SK-N-MC (cell line): ENCODE measurements around the gene ZP4.

ENCODE experiments used
- DNase-seq: peaks from one replicate; pipeline ENCODE4 v3.0.0-alpha.2; 2011; ENCODE audit warnings: low read depth, low spot score
- H3K27ac ChIP-seq: fragments of 200-600 bp; sonication (generic); 2 replicates; pipeline ENCODE4 v1.5.1; 2016; ENCODE audit warnings: mixed run types
- H3K36me3 ChIP-seq: fragments of 200-600 bp; sonication (generic); 2 replicates; pipeline ENCODE4 v1.6.1; 2017; ENCODE audit warnings: antibody characterized with exemption, low read length, mixed read lengths; ENCODE audit not compliant: insufficient read depth
- H3K4me3 ChIP-seq: fragments of 200-600 bp; sonication (generic); 2 replicates; pipeline ENCODE4 v1.5.1; 2016
- H3K9ac ChIP-seq: fragments of 200-600 bp; sonication (generic); 2 replicates; pipeline ENCODE4 v1.8.0; 2017; ENCODE audit warnings: mixed run types, mixed read lengths; ENCODE audit not compliant: insufficient read length
- H3K9me3 ChIP-seq: fragments of 200-600 bp; sonication (generic); 2 replicates; pipeline ENCODE4 v1.6.1; 2017; ENCODE audit warnings: low read depth, mild to moderate bottlenecking, antibody characterized with exemption, low read length, moderate library complexity, mixed read lengths
- EZH2 ChIP-seq: fragments of 200-600 bp; sonication (generic); IDR thresholded peaks from one replicate; pipeline ENCODE4 v1.6.1; 2017; ENCODE audit warnings: antibody characterized with exemption
- FOXP2 ChIP-seq: optimal IDR thresholded peaks from 2 replicates; pipeline ENCODE3; 2011; ENCODE audit warnings: mild to moderate bottlenecking, moderate library complexity; ENCODE audit not compliant: insufficient read depth; ENCODE audit errors: extremely low read length, control extremely low read depth
- POLR2AphosphoS5 ChIP-seq: IDR thresholded peaks from 2 replicates; pipeline ENCODE4 v1.6.1; 2012; ENCODE audit warnings: mild to moderate bottlenecking, low read depth, low read length, borderline replicate concordance

Gene ZP4

DNA sequence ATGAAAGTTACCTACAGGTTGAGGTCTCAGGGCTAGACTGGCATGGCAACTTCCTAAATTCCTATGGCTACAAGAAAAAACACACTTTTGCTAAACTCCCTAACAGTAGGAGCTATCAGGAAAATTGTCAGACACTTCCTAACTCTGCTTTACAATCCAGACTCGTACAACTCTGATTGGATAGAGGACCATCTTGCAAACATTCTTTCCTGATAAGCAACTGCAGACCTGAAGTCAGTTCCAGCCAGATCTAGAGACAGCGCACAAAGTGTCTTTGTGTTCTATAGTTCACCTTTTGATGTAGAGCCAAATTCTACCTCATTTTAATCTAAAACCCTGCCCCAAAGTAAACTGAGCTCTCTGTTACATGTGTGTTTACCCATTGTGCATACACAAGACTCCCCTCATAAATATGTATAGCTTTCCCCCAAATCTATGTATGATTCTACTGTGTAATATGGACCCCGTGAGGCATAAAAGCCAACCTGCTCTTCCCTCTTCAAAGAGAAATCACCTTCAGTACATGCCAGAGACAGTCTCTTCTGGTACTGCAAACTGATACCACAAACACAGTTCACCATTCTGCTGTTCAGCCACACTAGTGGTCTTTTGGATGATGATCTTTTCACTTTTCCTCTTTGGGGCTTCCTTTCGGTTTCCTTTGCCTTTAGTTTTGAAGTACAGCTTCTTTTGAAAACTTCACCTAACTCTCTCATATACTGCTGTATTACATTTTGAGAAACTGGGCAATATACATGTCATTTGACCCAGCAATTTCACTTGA lies 21.7 kb downstream of the ZP4 start:
- Histone ChIP-seq H3K9ac (no peak overlapping the region), H3K4me3 (no peak overlapping the region), H3K27ac (no peak overlapping the region), H3K36me3 (no peaks in the 10 kb centered on the region), H3K9me3 (no peaks in the 10 kb centered on the region)
- no peak for DNase-seq
- TF ChIP-seq EZH2 (no peak), POLR2AphosphoS5 (no peak), FOXP2 (no peak)

DNA sequence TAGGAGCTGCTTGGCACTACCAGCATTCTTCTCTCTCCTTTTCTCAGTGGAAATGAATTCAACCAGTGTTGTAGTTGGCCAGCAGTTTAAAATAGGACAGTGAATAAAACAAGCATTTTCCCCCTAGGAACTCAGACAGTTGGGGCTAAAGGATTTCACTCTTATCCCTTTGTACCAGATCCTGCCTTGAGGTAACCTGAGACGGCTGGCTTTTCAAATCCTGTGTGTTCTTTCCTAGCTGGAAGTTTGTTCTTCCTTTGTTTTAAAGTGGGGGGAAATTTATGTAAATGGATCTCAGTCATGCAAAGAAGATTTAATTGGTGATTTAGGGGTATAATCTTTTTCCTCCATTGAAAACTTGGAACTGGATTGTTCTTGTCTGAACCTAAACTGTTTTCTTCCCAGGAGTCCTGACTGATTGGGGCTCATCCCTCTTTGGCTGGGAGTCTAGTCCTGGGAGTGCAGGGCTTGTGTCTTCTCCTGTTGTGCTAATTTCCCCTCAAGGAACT lies 23.3 kb downstream of the ZP4 start:
- no peak overlapping the region for H3K9ac ChIP-seq
- H3K27ac ChIP-seq: no peak overlapping the region
- no peak for DNase-seq
- no peaks in the 10 kb centered on the region for H3K36me3 ChIP-seq
- TF ChIP-seq EZH2 (no peak), FOXP2 (no peak), POLR2AphosphoS5 (no peak)
- H3K9me3 ChIP-seq: no peaks in the 10 kb centered on the region
- H3K4me3 ChIP-seq: no peak overlapping the region

DNA sequence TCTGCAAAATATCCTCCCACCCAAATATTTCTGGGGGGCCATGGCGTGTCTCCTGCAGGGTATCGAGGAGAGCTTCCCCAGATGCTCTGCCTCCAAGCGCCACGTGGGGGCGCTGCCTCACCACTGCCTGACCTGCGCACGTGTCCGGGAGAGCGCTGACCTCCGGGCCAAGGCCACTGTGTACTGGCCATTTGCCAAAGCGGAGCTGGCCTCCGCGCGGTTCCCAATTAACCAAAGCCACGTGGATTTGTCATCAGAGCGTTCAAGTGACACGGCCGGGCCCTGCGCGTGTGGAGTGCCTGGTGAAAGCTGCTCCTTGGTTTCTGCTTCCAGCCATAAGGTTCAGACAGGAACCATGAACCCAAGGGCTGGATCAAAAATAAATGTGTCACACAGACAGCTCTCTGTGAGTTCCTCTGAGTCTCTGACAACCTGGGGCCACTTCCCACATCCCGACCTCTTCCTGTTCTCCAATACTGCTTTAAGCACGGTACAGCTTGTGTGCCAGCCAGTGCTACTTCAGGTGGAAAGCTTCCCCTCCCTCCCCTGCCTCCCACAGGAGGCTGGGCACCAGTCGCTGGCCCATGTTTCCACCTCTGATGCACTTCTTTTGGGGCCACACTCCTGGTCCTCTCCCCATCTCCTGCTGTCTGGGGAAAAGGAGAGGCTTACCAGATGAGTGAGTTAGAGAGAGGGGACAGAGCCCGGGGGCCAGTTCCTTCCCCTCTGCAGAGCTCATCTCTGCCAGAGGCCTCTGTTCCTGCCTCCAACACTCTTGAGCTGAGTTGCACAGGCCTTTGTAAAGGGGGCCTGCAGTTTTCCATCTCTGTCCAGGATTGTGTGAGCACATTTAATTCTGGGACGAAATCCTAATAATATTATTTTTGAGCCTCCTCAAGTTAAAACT lies 26.1 kb downstream of the ZP4 start:
- Histone ChIP-seq H3K4me3 (peak overlapping the region; percentile 67), H3K27ac (no peak overlapping the region), H3K9ac (no peak overlapping the region), H3K9me3 (no peaks in the 10 kb centered on the region), H3K36me3 (no peaks in the 10 kb centered on the region)
- DNase-seq: no peak
- TF ChIP-seq POLR2AphosphoS5 (no peak), EZH2 (no peak), FOXP2 (no peak)

DNA sequence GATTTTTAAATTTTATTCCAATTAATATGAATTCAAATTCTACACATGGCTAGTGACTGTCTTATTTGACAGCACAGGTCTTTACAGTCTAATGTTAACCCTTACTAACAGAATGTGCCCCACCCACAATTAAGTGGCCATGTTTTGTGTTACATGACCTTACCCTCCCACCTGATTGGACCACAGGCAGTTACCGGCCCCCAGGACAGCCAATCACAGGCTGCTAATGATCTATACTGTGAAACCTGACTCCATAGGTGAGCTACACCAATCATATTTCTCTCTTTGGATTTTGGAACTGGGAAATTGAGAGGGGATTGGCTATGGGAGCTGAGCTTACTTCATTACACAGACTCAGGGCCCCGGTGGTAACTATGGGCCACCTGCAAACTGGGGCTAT lies 27.5 kb downstream of the ZP4 start:
- Histone ChIP-seq H3K36me3 (no peaks in the 10 kb centered on the region), H3K9me3 (no peaks in the 10 kb centered on the region), H3K9ac (no peak overlapping the region), H3K4me3 (no peak overlapping the region), H3K27ac (no peak overlapping the region)
- TF ChIP-seq FOXP2 (no peak), EZH2 (no peak)
- no peak for DNase-seq

DNA sequence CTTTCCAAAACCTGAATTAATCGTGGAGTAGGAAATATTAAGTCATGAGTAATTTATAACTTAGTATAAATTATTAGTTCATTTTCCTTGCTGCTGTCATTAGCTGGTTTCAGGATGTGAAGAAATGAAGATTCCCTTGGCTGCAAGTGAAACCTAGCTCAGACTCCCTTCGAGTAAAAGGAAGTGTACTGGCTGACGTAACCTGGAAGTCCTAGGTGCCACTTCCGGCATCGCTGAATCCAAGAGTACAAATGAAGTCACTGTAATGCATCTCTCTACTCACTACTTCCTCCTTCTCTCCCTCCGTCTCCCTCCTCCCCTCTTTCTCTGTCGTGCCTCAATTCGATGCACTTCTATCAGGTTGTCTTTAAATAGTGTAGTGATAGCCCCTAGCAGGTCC lies 28.8 kb downstream of the ZP4 start:
- Histone ChIP-seq H3K9ac (no peak overlapping the region), H3K27ac (no peak overlapping the region), H3K9me3 (no peaks in the 10 kb centered on the region), H3K36me3 (no peaks in the 10 kb centered on the region), H3K4me3 (no peak overlapping the region)
- DNase-seq: no peak
- TF ChIP-seq FOXP2: no peak
- no peak for TF ChIP-seq POLR2AphosphoS5
- no peak for TF ChIP-seq EZH2

DNA sequence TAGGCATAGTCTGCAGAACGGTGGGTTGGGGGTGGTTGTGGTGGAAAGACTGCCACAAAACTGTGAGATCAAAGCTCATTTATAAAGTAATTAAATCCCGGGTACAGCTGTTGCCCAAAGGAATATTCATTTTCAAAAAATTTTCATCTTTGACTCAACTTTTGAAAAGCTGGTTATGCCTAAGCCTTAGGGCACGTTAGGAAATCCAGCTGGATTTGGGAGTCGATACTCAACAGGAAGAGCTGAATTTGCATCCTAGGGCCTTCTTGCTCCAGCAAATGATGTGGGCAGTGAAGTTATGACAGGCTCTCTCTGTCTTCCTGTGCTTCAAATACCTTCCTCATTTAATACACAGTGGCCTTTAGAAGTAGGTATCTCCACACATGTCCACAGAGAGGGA lies 31.7 kb downstream of the ZP4 start:
- Histone ChIP-seq H3K27ac (no peak overlapping the region), H3K4me3 (no peak overlapping the region), H3K9ac (no peak overlapping the region), H3K36me3 (no peaks in the 10 kb centered on the region), H3K9me3 (no peaks in the 10 kb centered on the region)
- DNase-seq: no peak
- no peak for TF ChIP-seq EZH2
- TF ChIP-seq POLR2AphosphoS5: no peak
- TF ChIP-seq FOXP2: no peak

DNA sequence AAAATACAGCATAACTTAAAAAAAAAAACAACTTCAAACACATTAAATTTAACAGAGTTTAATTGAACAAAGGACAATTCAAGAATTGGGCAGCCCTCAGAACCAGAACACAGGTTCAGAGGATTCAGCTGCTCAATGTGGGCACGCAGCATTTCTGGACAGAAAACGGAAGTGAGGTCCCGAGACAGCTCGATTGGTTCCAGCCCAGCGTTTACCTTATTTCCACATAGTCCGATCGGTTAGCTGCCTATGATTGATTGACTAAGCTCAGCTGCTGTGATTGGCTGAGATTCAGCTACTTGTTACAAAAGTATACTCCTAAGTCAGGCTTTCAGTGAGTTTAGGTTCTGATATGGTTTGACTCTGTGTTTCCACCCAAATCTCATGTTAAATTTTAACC lies 33.3 kb downstream of the ZP4 start:
- Histone ChIP-seq H3K36me3 (no peaks in the 10 kb centered on the region), H3K9ac (no peak overlapping the region), H3K9me3 (no peaks in the 10 kb centered on the region), H3K4me3 (no peak overlapping the region), H3K27ac (no peak overlapping the region)
- no peak for DNase-seq
- TF ChIP-seq FOXP2 (no peak), EZH2 (no peak), POLR2AphosphoS5 (no peak)

DNA sequence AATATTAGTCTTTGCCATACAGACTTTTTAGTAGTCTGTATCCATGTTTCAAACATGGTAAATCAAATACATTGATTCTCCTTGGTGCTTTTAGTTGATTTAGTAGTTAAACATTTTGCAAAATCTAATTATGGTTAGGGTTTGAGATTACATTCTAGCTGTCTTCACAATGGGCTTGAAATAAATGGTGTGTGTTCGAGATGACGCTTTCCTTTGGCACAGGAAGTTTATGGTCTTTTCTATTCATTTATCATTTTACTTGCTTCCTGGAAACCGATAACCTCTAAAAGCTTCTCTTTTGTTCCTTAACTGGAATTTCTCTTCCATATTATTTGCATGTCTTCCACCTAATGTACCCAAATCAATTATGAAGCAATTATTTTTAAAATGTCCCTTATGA lies 38.4 kb downstream of the ZP4 start:
- Histone ChIP-seq H3K9ac (no peak overlapping the region), H3K4me3 (no peak overlapping the region), H3K36me3 (no peaks in the 10 kb centered on the region), H3K9me3 (no peaks in the 10 kb centered on the region), H3K27ac (no peak overlapping the region)
- no peak for DNase-seq
- no peak for TF ChIP-seq POLR2AphosphoS5
- TF ChIP-seq FOXP2: no peak
- no peak for TF ChIP-seq EZH2
